ENCODE measurements around the gene IQSEC1.

The IQSEC1 gene

GRCh38 chr3:13046569-13047274 lies 26.5 kb downstream of the IQSEC1 start:
- DNase-seq: no peak

GRCh38 chr3:13045904-13046568 lies 27.2 kb downstream of the IQSEC1 start:
- peak; percentile 30 for DNase-seq

- DNase-seq: no peak
Observed at GRCh38 chr3:13045241-13045903, 27.9 kb downstream of the IQSEC1 start.

- DNase-seq: no peak
Observed at GRCh38 chr3:13044496-13045240, 28.6 kb downstream of the IQSEC1 start.

GRCh38 chr3:13043656-13044055 lies 29.6 kb downstream of the IQSEC1 start:
- no peak for DNase-seq

- DNase-seq: peak; percentile 44
Observed at GRCh38 chr3:13042715-13043271, 30.4 kb downstream of the IQSEC1 start.

GRCh38 chr3:13042127-13042701 lies 31.0 kb downstream of the IQSEC1 start:
- DNase-seq: no peak

- peak; percentile 73 for DNase-seq
Observed at GRCh38 chr3:13041113-13041776, 32.0 kb downstream of the IQSEC1 start.

- DNase-seq: peak; percentile 77
Observed at GRCh38 chr3:13040361-13041074, 32.7 kb downstream of the IQSEC1 start.

- no peak for DNase-seq
Observed at GRCh38 chr3:13039213-13039896, 33.9 kb downstream of the IQSEC1 start.

- no peak for DNase-seq
Observed at GRCh38 chr3:13037458-13038117, 35.6 kb downstream of the IQSEC1 start.

GRCh38 chr3:13034861-13035260 lies 38.4 kb downstream of the IQSEC1 start:
- DNase-seq: no peak

GRCh38 chr3:13034109-13034800 lies 39.0 kb downstream of the IQSEC1 start:
- no peak for DNase-seq

GRCh38 chr3:13032206-13032605 lies 41.0 kb downstream of the IQSEC1 start:
- no peak for DNase-seq

GRCh38 chr3:13031621-13032020 lies 41.6 kb downstream of the IQSEC1 start:
- DNase-seq: no peak

GRCh38 chr3:13030684-13031083 lies 42.5 kb downstream of the IQSEC1 start:
- DNase-seq: no peak

GRCh38 chr3:13028010-13028821 lies 45.0 kb downstream of the IQSEC1 start:
- no peak for DNase-seq

GRCh38 chr3:13027154-13027553 lies 46.1 kb downstream of the IQSEC1 start:
- no peak for DNase-seq

- no peak for DNase-seq
Observed at GRCh38 chr3:13026534-13026933, 46.7 kb downstream of the IQSEC1 start.

All from hematopoietic multipotent progenitor cell treated with erythropoietin and hydrocortisone succinate and interleukin-3 and kit ligand, for 6 days (in vitro differentiated cells).